ENCODE data around the gene CRTAC1.

- TF ChIP-seq CTCF (conservative IDR thresholded peaks at IDR 0.05; ENCODE audit: low read depth, low read length): no peak
- TF ChIP-seq EZH2 (IDR thresholded peaks at IDR 0.05; ENCODE audit: borderline replicate concordance, low read depth, low read length, poor library complexity, severe bottlenecking): no peak
Observed at GRCh38 chr10:97964748-97965147, 65.7 kb downstream of the CRTAC1 start.
